HCT116 (cell line): Measurements from ENCODE around the gene IGFN1. TPM values are rescaled to one million over a fixed set of nuclear protein-coding genes. Genes with fewer than 3 reads are reported as not detected.

Source experiments
- ATAC-seq: fragments of 200-7000 bp; cut with Tn5 transposase; 2 replicates; pipeline ENCODE4 v1.9.1; 2020; ENCODE audit warnings: mild to moderate bottlenecking, moderate library complexity
- BruUV-seq: library from RNA; stranded (reverse); fragments of 400-500 nt; replicated peaks from 2 replicates; lab custom pipeline; 2021; lab: Mats Ljungman, UMichigan
- CTCF ChIA-PET: fragments of 300-600 bp; sonication (Branson Sonifier 250); formaldehyde crosslinking; loops from one replicate; lab custom pipeline; 2021; ENCODE audit warnings: antibody characterized with exemption; lab: Charles Lee
- POLR2A ChIA-PET: fragments of 300-600, 350-600 bp; sonication (Branson Sonifier 250); formaldehyde crosslinking; loops from one replicate; lab custom pipeline; 2021; ENCODE audit warnings: antibody characterized with exemption; lab: Charles Lee
- RAD21 ChIA-PET, 2 experiments: fragments of 300-600 bp; sonication (Branson Sonifier 250); formaldehyde crosslinking; loops; one replicate each; lab custom pipeline; 2023; ENCODE audit warnings: low total read pairs in 2 of 2; ENCODE audit not compliant: uncharacterized antibody in 2 of 2, unreplicated experiment in 2 of 2, low non-redundant PET in 1 of 2; lab: Charles Lee
- DNase-seq: peaks from one replicate; pipeline ENCODE4 v3.0.0-alpha.2; 2010; ENCODE audit warnings: low read depth, low spot score
- H2AFZ ChIP-seq: fragments of 200-600 bp; shearing (Covaris generic), sonication (generic); 2 replicates; pipeline ENCODE4 v1.6.1; 2017; ENCODE audit warnings: low read depth, mixed run types, mixed read lengths, antibody characterized with exemption, low read length; ENCODE audit not compliant: poor library complexity, severe bottlenecking
- H3K27ac ChIP-seq: 2 replicates; pipeline ENCODE4 v1.5.1; 2012; ENCODE audit warnings: low read depth, low read length
- H3K27me3 ChIP-seq: fragments of 200-600 bp; sonication (generic); 2 replicates; pipeline ENCODE4 v1.6.1; 2016; ENCODE audit warnings: mixed run types, low read length, mixed read lengths; ENCODE audit not compliant: insufficient read depth
- H3K36me3 ChIP-seq, 2 experiments: fragments of 200-500 bp in 1 of 2; fragments of 200-600 bp in 1 of 2; sonication (Bioruptor generic) in 1 of 2; sonication (generic) in 1 of 2; 2 replicates each; pipeline versions ENCODE4 v1.5.1 to v1.6.1; 2014 to 2016; ENCODE audit warnings: low read length in 2 of 2, inconsistent platforms in 1 of 2, mixed read lengths in 1 of 2, mixed run types in 1 of 2; ENCODE audit not compliant: insufficient read depth in 2 of 2, control insufficient read depth in 1 of 2
- H3K4me1 ChIP-seq, 2 experiments: fragments of 200-600 bp in 1 of 2; sonication (generic) in 1 of 2; 2 replicates each; pipeline versions ENCODE4 v1.5.1 to v1.6.1; 2012 to 2017; ENCODE audit warnings: low read length in 2 of 2, inconsistent platforms in 1 of 2, mild to moderate bottlenecking in 1 of 2, mixed read lengths in 1 of 2, mixed run types in 1 of 2, moderate library complexity in 1 of 2; ENCODE audit not compliant: insufficient read depth in 2 of 2, control insufficient read depth in 1 of 2
- H3K4me2 ChIP-seq: fragments of 200-600 bp; sonication (generic); 2 replicates; pipeline ENCODE4 v1.6.1; 2017; ENCODE audit warnings: mixed run types, low read length, mixed read lengths
- H3K4me3 ChIP-seq, 2 experiments: fragments of 200-600 bp in 1 of 2; sonication (generic) in 1 of 2; replicated peaks in 1 of 2; 2 replicates each; pipeline ENCODE4 v1.5.1; 2011 to 2016; ENCODE audit warnings: low read length in 2 of 2, control low read depth in 1 of 2, low read depth in 1 of 2, mild to moderate bottlenecking in 1 of 2, mixed read lengths in 1 of 2, mixed run types in 1 of 2
- H3K79me2 ChIP-seq: fragments of 200-600 bp; sonication (generic); 2 replicates; pipeline ENCODE4 v1.6.1; 2017; ENCODE audit warnings: mild to moderate bottlenecking, mixed run types, low read length, moderate library complexity, mixed read lengths; ENCODE audit not compliant: insufficient read depth
- H3K9ac ChIP-seq: fragments of 200-600 bp; sonication (generic); 2 replicates; pipeline ENCODE4 v1.6.1; 2016; ENCODE audit warnings: low read length, mixed read lengths
- H3K9me2 ChIP-seq: fragments of 200-600 bp; sonication (generic), shearing (Covaris generic); 2 replicates; pipeline ENCODE4 v1.6.1; 2017; ENCODE audit warnings: mixed run types, mild to moderate bottlenecking, moderate library complexity; ENCODE audit not compliant: insufficient read depth
- H3K9me3 ChIP-seq, 2 experiments: fragments of 200-500 bp in 1 of 2; fragments of 200-600 bp in 1 of 2; sonication (Bioruptor generic) in 1 of 2; sonication (generic) in 1 of 2; 2 replicates each; pipeline ENCODE4 v1.6.1; 2014 to 2017; ENCODE audit warnings: low read length in 2 of 2, mixed read lengths in 2 of 2, inconsistent platforms in 1 of 2, low read depth in 1 of 2, mild to moderate bottlenecking in 1 of 2, mixed run types in 1 of 2, moderate library complexity in 1 of 2; ENCODE audit not compliant: control insufficient read depth in 1 of 2, insufficient read depth in 1 of 2
- H4K20me1 ChIP-seq: fragments of 200-600 bp; sonication (generic), shearing (Covaris generic); 2 replicates; pipeline ENCODE4 v1.6.1; 2017; ENCODE audit warnings: mixed run types, mild to moderate bottlenecking, moderate library complexity; ENCODE audit not compliant: insufficient read depth
- CBX3 ChIP-seq: IDR thresholded peaks from 2 replicates; pipeline ENCODE4 v1.6.1; 2012; ENCODE audit warnings: low read depth
- CEBPB ChIP-seq: IDR thresholded peaks from 2 replicates; pipeline ENCODE4 v1.6.1; 2012; ENCODE audit warnings: low read depth
- CTCF ChIP-seq, 3 experiments: fragments of 200-600 bp in 1 of 3; sonication (generic) in 1 of 3; IDR thresholded peaks in 2 of 3; conservative IDR thresholded peaks in 1 of 3; 2 replicates each; pipeline ENCODE4 v1.5.1; 2012 to 2017; ENCODE audit warnings: low read depth in 2 of 3, low read length in 2 of 3, antibody characterized with exemption in 1 of 3, borderline replicate concordance in 1 of 3, control low read depth in 1 of 3, mild to moderate bottlenecking in 1 of 3, mixed read lengths in 1 of 3, mixed run types in 1 of 3, moderate library complexity in 1 of 3; ENCODE audit not compliant: insufficient read depth in 1 of 3
- EZH2 ChIP-seq: fragments of 200-600 bp; sonication (generic); IDR thresholded peaks from 2 replicates; pipeline ENCODE4 v1.6.1; 2017; ENCODE audit warnings: antibody characterized with exemption, mixed run types
- POLR2A ChIP-seq: IDR thresholded peaks from 2 replicates; pipeline ENCODE4 v1.7.0; 2011; ENCODE audit warnings: borderline replicate concordance; ENCODE audit not compliant: insufficient read depth, insufficient read length; ENCODE audit errors: extremely low read depth
- POLR2AphosphoS5 ChIP-seq: IDR thresholded peaks from 2 replicates; pipeline ENCODE4 v1.6.1; 2011; ENCODE audit warnings: mild to moderate bottlenecking, low read depth, low read length, moderate library complexity
- RAD21 ChIP-seq: IDR thresholded peaks from 2 replicates; pipeline ENCODE4 v1.6.1; 2012; ENCODE audit warnings: low read depth, mild to moderate bottlenecking
- REST ChIP-seq: IDR thresholded peaks from 2 replicates; pipeline ENCODE4 v1.6.1; 2012; ENCODE audit warnings: low read depth
- SIN3A ChIP-seq: IDR thresholded peaks from 2 replicates; pipeline ENCODE4 v1.6.1; 2012; ENCODE audit warnings: low read depth
- SP1 ChIP-seq: IDR thresholded peaks from 2 replicates; pipeline ENCODE4 v1.6.1; 2012; ENCODE audit warnings: low read depth
- SRF ChIP-seq: IDR thresholded peaks from 2 replicates; pipeline ENCODE4 v1.6.1; 2012; ENCODE audit warnings: low read depth
- TCF7L2 ChIP-seq: IDR thresholded peaks from 2 replicates; pipeline ENCODE4 v1.7.0; 2011; ENCODE audit warnings: borderline replicate concordance, inconsistent platforms; ENCODE audit not compliant: insufficient read depth, insufficient read length; ENCODE audit errors: extremely low read depth
- YY1 ChIP-seq: IDR thresholded peaks from 2 replicates; pipeline ENCODE4 v1.6.1; 2011; ENCODE audit warnings: low read length, low read depth, moderate library complexity, mild to moderate bottlenecking; ENCODE audit not compliant: insufficient replicate concordance; ENCODE audit errors: extremely low read depth
- intact Hi-C: fragments of 100-400 bp; cut with micrococcal nuclease; formaldehyde crosslinking; loops from 2 replicates; pipeline ENCODE4 v1.10.0; 2022
- total RNA-seq: library from RNA; stranded (reverse); gene quantifications from one replicate; pipeline ENCODE4 v1.2.1, GENCODE V29; 2021; ENCODE audit not compliant: unreplicated experiment
- TF ChIP-seq, protein P1 (sequence below): IDR thresholded peaks from 2 replicates; pipeline ENCODE4 v1.6.1; 2011; ENCODE audit warnings: mild to moderate bottlenecking, low read length, moderate library complexity; ENCODE audit not compliant: insufficient replicate concordance; ENCODE audit errors: extremely low read depth

IGFN1 gene
- total RNA-seq, 1 experiment from 2014 or later: not detected

DNA sequence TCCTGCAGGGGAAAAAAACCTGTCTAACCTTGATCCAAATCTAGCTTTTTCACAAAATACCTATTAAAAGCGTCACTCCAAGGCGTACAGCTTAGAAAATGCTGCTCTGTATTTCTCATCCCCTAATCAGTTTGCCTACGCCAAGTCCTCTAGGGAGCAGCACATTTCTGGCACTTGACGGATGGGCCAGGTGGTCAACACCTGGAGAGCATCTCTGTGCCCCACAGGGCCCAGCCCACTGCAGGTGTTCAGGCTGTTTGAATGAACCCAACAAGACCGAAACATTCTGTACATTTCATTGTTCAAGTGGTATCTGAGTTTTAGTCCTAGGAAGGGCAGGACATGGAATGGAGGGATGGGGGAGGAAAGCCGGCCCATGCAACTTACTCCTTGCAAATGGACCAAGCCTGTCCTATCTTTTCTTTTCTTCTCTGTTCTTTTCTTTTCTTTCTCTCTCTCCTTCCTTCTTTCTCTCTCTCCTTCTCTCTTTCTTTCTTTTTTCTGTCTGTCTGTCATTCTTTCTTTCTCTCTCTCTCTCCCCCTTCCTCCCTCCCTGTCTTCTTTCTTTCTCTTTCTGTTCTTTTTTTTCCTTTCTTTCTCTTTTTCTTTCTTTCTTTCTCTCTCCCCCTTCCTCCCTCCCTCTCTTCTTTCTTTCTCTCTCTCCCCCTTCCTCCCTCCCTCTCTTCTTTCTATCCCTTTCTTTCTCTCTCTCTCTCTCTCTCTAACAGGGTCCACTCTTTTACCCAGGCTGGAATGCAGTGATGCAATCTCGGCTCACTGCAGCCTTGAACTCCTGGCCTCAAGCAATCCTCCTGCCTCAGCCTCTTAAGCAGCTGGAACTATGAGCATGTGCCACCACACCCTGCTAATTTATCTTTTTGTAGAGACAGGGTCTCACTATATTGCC, 29.1 kb downstream of the IGFN1 start:
- ChIA-PET RAD21 (no interaction called here), POLR2A (no interaction called here), CTCF (no interaction called here)
- Histone ChIP-seq H3K9me3 (no peaks in the 10 kb centered on the region), H3K27ac (no peak overlapping the region), H3K79me2 (no peaks in the 10 kb centered on the region), H3K9ac (no peak overlapping the region), H4K20me1 (no peaks in the 10 kb centered on the region), H3K9me2 (no peaks in the 10 kb centered on the region), H3K27me3 (no peaks in the 10 kb centered on the region), H2AFZ (no peak overlapping the region), H3K4me2 (no peak overlapping the region), H3K36me3 (no peaks in the 10 kb centered on the region), H3K4me1 (peaks cover 0 to 7% of the 10 kb centered on the region in 2 experiments; a peak in 1 of 4 replicates), H3K4me3 (no peak overlapping the region)
- TF ChIP-seq TCF7L2 (no peak), CTCF (IDR thresholded peaks at IDR 0.05 in 2 of 3, conservative IDR thresholded peaks at IDR 0.05 in 1 of 3; ENCODE audit: borderline replicate concordance in 1 of 3, insufficient read depth in 1 of 3, low read depth in 2 of 3, low read length in 2 of 3) (no peak), POLR2AphosphoS5 (no peak), SP1 (no peak), CEBPB (no peak), CBX3 (no peak), YY1 (no peak), RAD21 (no peak), SRF (no peak), REST (no peak), POLR2A (no peak), EZH2 (no peak), SIN3A (no peak)
- TF ChIP-seq, protein P1, sequence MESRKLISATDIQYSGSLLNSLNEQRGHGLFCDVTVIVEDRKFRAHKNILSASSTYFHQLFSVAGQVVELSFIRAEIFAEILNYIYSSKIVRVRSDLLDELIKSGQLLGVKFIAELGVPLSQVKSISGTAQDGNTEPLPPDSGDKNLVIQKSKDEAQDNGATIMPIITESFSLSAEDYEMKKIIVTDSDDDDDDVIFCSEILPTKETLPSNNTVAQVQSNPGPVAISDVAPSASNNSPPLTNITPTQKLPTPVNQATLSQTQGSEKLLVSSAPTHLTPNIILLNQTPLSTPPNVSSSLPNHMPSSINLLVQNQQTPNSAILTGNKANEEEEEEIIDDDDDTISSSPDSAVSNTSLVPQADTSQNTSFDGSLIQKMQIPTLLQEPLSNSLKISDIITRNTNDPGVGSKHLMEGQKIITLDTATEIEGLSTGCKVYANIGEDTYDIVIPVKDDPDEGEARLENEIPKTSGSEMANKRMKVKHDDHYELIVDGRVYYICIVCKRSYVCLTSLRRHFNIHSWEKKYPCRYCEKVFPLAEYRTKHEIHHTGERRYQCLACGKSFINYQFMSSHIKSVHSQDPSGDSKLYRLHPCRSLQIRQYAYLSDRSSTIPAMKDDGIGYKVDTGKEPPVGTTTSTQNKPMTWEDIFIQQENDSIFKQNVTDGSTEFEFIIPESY: no peak
- ATAC-seq (no peak), DNase-seq (no peak)
- BruUV-seq: no TSS peak
- intact Hi-C loops: loop anchor here (10.0 kb wide), 1 partner anchor 245 kb away; no protein-coding TSS in a partner anchor
